Putamen (tissue), 1 donor: ENCODE results near the gene GUK1.
"Not testable (repeated sequence)": the region's sequence is repeated elsewhere in the genome, so short reads cannot be mapped to it uniquely, and the experiment has no call there.

Experiments
- DNase-seq: peaks from one replicate; pipeline ENCODE4 v3.0.0-alpha.2; 2016; ENCODE audit warnings: low spot score

GUK1 gene

GRCh38 chr1:228163007-228163753 lies 23.1 kb downstream of the GUK1 start:
- no peak for DNase-seq

- DNase-seq, result no peak
Observed at GRCh38 chr1:228163776-228164519, 23.9 kb downstream of the GUK1 start.

GRCh38 chr1:228164561-228165371 lies 24.7 kb downstream of the GUK1 start:
- no peak for DNase-seq

GRCh38 chr1:228165372-228166169 lies 25.5 kb downstream of the GUK1 start, which contains the start of gene IBA57:
IBA57 (plus strand) TSS chr1:228165804; CDS start chr1:228165817, 13 bp downstream.
- peak; percentile 99 for DNase-seq

- DNase-seq, result peak; percentile 68
Observed at GRCh38 chr1:228166170-228166936, 26.3 kb downstream of the GUK1 start.

- DNase-seq, result no peak
Observed at GRCh38 chr1:228168563-228169270, 28.6 kb downstream of the GUK1 start.

- no peak for DNase-seq
Observed at GRCh38 chr1:228169345-228169744, 29.3 kb downstream of the GUK1 start.

GRCh38 chr1:228170666-228171065 lies 30.6 kb downstream of the GUK1 start:
- DNase-seq, result no peak

- no peak for DNase-seq
Observed at GRCh38 chr1:228171221-228171891, 31.3 kb downstream of the GUK1 start.

- no peak for DNase-seq
Observed at GRCh38 chr1:228172591-228173527, 32.8 kb downstream of the GUK1 start.

GRCh38 chr1:228173528-228174481 lies 33.7 kb downstream of the GUK1 start:
- DNase-seq, result not testable (repeated sequence)

GRCh38 chr1:228174482-228175315 lies 34.6 kb downstream of the GUK1 start:
- DNase-seq, result no peak

- DNase-seq, result no peak
Observed at GRCh38 chr1:228175316-228176023, 35.4 kb downstream of the GUK1 start.

GRCh38 chr1:228176024-228176395 lies 35.9 kb downstream of the GUK1 start:
- DNase-seq, result no peak

GRCh38 chr1:228176461-228177182 lies 36.5 kb downstream of the GUK1 start:
- DNase-seq, result no peak
